ENCODE measurements around the gene HMGN1.

Gene HMGN1

GRCh38 chr21:39296891-39297290, 52.0 kb downstream of the HMGN1 start:
- TF ChIP-seq EZH2phosphoT487 (IDR thresholded peaks at IDR 0.05; ENCODE audit: borderline replicate concordance): no peak
- TF ChIP-seq, protein P1, sequence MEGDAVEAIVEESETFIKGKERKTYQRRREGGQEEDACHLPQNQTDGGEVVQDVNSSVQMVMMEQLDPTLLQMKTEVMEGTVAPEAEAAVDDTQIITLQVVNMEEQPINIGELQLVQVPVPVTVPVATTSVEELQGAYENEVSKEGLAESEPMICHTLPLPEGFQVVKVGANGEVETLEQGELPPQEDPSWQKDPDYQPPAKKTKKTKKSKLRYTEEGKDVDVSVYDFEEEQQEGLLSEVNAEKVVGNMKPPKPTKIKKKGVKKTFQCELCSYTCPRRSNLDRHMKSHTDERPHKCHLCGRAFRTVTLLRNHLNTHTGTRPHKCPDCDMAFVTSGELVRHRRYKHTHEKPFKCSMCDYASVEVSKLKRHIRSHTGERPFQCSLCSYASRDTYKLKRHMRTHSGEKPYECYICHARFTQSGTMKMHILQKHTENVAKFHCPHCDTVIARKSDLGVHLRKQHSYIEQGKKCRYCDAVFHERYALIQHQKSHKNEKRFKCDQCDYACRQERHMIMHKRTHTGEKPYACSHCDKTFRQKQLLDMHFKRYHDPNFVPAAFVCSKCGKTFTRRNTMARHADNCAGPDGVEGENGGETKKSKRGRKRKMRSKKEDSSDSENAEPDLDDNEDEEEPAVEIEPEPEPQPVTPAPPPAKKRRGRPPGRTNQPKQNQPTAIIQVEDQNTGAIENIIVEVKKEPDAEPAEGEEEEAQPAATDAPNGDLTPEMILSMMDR (conservative IDR thresholded peaks at IDR 0.05; ENCODE audit: low read length): no peak
- peak overlapping the region; percentile 2 for H3K4me2 ChIP-seq (ENCODE audit: low read depth, low read length, poor library complexity, severe bottlenecking)
- H3K4me3 ChIP-seq (ENCODE audit: low read length, poor library complexity, severe bottlenecking): no peak overlapping the region
- no peaks in the 10 kb centered on the region for H3K27me3 ChIP-seq (ENCODE audit: insufficient read depth, low read length, poor library complexity, severe bottlenecking)
- H3K79me2 ChIP-seq (ENCODE audit: insufficient read depth, low read length): peaks cover 55% of the 10 kb centered on the region
- no peaks in the 10 kb centered on the region for H3K9me2 ChIP-seq (replicated peaks; ENCODE audit: low read depth, low read length)
- H3K9ac ChIP-seq (ENCODE audit: low read depth, low read length, poor library complexity, severe bottlenecking): no peak overlapping the region
- H3F3A ChIP-seq (ENCODE audit: low read depth): no peaks in the 10 kb centered on the region
- peaks cover 81% of the 10 kb centered on the region for H3K36me3 ChIP-seq (ENCODE audit: insufficient read depth, low read length)
- no peaks in the 10 kb centered on the region; the same call in 1 of the 2 replicates for H3K9me3 ChIP-seq (ENCODE audit: insufficient read depth, low read depth, low read length)
- no peak overlapping the region for H2AFZ ChIP-seq (ENCODE audit: low read length)
- peaks cover 5% of the 10 kb centered on the region for H3K4me1 ChIP-seq (ENCODE audit: insufficient read depth, low read length, poor library complexity, severe bottlenecking)
- peaks cover 40% of the 10 kb centered on the region for H4K20me1 ChIP-seq (ENCODE audit: insufficient read depth, low read length, poor library complexity, severe bottlenecking)

Measured in Loucy (cell line).